ENCODE measurements around the gene C14orf93.

DNA sequence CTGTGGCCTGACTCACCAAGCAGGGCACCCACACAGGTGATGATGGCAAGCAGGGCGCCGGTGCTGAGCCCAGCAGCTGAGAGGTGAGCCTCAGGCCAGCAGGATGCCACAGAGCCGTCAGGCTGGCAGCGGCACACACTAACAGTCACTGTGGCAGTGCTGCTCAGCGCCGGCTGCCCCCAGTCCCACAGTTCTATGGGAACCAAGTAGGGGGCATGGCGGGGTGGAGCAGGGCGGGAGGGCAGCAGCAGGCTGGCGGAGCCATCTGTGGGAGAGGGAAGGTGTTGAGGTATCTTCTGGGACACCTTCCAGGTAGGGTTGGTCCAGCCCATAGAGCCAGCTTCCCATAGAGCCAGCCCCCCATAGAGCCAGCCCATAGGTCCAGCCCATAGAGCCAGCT lies 39.1 kb upstream of the C14orf93 start:
- TF ChIP-seq EP300 (IDR thresholded peaks at IDR 0.05) (no peak), POLR2A (IDR thresholded peaks at IDR 0.05; ENCODE audit: low read depth) (no peak), CTCF (IDR thresholded peaks at IDR 0.05) (no peak), POLR2AphosphoS5 (IDR thresholded peaks at IDR 0.05) (no peak)

Data from esophagus muscularis mucosa (tissue), 4 donors.